Adrenal gland (tissue), 5 donors: ENCODE results near the gene PGM2.

Source experiments
- CTCF ChIP-seq, 6 experiments: fragments of 450-650 bp in 4 of 6; fragments of 200-600 bp in 2 of 6; sonication (generic) in 1 of 6; IDR thresholded peaks; 1 replicate in 5 of 6; 2 replicates in 1 of 6; pipeline versions ENCODE4 v1.5.1 to v1.8.0; 2016 to 2021; ENCODE audit warnings: antibody characterized with exemption in 6 of 6, mild to moderate bottlenecking in 2 of 6, moderate library complexity in 1 of 6
- POLR2A ChIP-seq, 2 donors: fragments of 450-650 bp; IDR thresholded peaks; one replicate each; pipeline ENCODE4 v1.6.1; 2017; ENCODE audit warnings: antibody characterized with exemption in 2 of 2, mild to moderate bottlenecking in 2 of 2, moderate library complexity in 1 of 2
- donor health status: DM: no; HTN: no; CAD: no.

GRCh38 chr4:37845201-37845600 lies 18.7 kb downstream of the PGM2 start:
- TF ChIP-seq CTCF (IDR thresholded peaks at IDR 0.05) (no peak), POLR2A (IDR thresholded peaks at IDR 0.05) (no peak)
